22Rv1 (cell line): ENCODE results near the gene UNC5C.

ENCODE experiments used
- ZFX ChIP-seq: fragments of 450-650 bp; IDR thresholded peaks from 2 replicates; pipeline ENCODE4 v1.6.1; 2017; ENCODE audit warnings: antibody characterized with exemption, borderline replicate concordance
- TF ChIP-seq, protein P1 (sequence below): fragments of 450-650 bp; IDR thresholded peaks from 2 replicates; pipeline ENCODE4 v1.5.1; 2017; ENCODE audit warnings: mild to moderate bottlenecking

- TF ChIP-seq, protein P1, sequence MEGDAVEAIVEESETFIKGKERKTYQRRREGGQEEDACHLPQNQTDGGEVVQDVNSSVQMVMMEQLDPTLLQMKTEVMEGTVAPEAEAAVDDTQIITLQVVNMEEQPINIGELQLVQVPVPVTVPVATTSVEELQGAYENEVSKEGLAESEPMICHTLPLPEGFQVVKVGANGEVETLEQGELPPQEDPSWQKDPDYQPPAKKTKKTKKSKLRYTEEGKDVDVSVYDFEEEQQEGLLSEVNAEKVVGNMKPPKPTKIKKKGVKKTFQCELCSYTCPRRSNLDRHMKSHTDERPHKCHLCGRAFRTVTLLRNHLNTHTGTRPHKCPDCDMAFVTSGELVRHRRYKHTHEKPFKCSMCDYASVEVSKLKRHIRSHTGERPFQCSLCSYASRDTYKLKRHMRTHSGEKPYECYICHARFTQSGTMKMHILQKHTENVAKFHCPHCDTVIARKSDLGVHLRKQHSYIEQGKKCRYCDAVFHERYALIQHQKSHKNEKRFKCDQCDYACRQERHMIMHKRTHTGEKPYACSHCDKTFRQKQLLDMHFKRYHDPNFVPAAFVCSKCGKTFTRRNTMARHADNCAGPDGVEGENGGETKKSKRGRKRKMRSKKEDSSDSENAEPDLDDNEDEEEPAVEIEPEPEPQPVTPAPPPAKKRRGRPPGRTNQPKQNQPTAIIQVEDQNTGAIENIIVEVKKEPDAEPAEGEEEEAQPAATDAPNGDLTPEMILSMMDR, result peak; percentile 17; the same call in 1 of the 2 replicates
- TF ChIP-seq ZFX, result no peak
These were observed 381.0 kb downstream of the UNC5C start for GRCh38 chr4:95167805-95168204.
